ENCODE results near the gene GOLGA6C.
"Not testable (repeated sequence)": the region's sequence is repeated elsewhere in the genome, so short reads cannot be mapped to it uniquely, and the experiment has no call there.

Gene GOLGA6C

DNA sequence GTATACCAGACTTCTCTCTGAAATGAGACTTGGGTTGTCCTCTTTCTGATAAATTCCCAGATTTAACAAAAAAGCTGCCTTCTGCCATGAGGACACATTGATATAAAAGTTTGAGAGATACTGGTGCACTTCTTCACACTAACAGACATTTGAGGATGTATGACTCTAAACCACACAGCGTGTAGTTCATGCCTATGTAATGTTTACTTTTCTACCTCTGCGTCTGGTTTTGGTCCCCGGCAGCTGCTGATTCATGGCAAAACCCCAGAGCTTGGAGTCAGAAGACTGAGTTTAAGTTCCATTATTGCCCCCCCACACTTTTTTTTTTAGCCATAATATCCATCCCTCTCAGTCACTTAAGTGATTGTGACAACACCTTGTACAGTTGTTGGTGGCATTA lies 1.7 kb downstream of the GOLGA6C start:
- not testable (repeated sequence) for DNase-seq

- DNase-seq: not testable (repeated sequence)
Observed at GRCh38 chr15:75273751-75274359, 15.7 kb downstream of the GOLGA6C start.

GRCh38 chr15:75274509-75275107 lies 16.5 kb downstream of the GOLGA6C start:
- DNase-seq: peak; percentile 37

DNA sequence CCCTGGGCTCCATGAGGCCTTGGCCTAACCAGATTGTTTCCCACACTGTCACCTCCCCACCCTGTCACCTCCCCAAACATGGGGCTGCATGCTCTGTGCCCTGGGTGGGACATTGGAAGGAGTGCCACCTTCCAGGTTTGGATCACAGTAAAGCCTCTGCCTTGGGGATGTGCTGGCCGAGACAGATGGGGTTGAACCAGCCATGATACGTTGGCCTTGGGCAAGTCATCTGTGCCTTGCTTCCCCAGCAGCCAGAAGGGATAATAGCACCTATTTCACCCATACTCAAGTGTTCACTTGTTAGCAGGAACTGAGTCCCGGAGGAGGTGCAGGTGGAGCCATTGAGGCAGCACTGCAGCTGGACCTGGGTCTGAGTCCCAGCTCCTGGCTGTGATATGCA lies 17.5 kb downstream of the GOLGA6C start:
- not testable (repeated sequence) for DNase-seq

DNA sequence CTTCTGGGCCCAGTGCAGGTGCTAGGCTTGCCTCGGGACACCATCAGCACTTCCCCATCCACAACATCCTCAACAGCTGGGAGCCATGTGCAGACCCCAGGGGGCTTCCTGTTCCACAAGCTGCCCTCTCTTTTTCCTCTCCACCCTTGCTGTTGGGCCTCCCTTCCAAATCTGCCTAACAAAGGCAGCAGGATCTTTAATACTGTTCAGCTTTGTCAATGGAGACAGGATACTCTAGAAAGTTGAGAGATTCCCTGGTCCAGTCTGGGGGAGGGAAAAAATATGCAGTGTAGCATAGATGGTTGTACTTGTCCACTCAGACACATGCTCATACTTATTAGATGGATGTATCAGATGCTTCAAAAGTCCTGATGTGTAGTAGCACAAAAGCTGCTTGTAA lies 20.4 kb downstream of the GOLGA6C start:
- peak; percentile 15 for DNase-seq

GRCh38 chr15:75282572-75282971 lies 24.4 kb downstream of the GOLGA6C start, which contains the start of gene GOLGA6D:
TSS of gene GOLGA6D (plus strand) at chr15:75282835. CDS start at chr15:75282876, 41 bp downstream.
- not testable (repeated sequence) for DNase-seq

- DNase-seq: not testable (repeated sequence)
Observed at GRCh38 chr15:75284152-75284551, 26.0 kb downstream of the GOLGA6C start.

- DNase-seq: not testable (repeated sequence)
Observed at GRCh38 chr15:75293660-75294059, 35.5 kb downstream of the GOLGA6C start.

GRCh38 chr15:75298541-75299310 lies 40.6 kb downstream of the GOLGA6C start:
- DNase-seq: not testable (repeated sequence)

- not testable (repeated sequence) for DNase-seq
Observed at GRCh38 chr15:75299311-75299688, 41.2 kb downstream of the GOLGA6C start.

DNA sequence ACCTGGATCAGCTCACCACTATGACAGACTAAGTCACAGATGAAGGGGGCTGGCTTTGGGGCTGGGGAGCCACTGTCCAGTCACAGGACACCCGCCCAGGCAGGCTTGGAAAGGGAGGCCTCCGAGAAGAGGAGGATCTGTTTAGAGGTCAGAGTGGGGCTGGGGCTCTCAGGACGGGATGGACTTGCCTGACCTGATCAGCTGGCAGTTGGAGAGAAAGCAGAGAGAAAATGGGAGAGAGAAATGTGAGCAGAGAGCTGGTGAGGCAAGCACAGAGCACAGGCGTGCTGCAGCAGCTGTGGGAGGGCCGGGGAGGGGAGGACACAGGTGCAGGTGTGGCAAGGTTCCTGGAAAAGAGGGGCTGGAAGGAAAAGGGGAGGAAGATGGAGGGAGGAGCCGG lies 41.9 kb downstream of the GOLGA6C start:
- DNase-seq: not testable (repeated sequence)

DNA sequence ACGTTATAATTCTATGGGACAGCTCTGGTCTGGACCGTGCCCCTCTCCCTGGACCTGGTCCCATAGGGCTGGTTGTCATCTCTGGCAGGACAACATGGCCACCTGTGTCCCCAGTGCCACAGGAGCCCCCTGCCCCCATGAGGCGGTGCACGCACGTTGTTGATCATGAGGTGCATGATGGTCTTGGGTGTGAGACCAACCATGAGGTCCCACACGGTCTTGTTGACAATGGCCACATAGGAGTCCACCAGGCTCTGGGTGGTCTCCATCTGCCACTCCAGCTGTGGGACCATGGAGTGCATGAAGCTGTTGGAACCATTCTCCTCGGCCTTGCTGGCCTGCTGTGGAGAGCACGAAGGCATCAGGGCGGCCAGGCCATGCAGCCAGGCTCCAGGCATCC lies 44.2 kb downstream of the GOLGA6C start:
- DNase-seq: no peak

DNA sequence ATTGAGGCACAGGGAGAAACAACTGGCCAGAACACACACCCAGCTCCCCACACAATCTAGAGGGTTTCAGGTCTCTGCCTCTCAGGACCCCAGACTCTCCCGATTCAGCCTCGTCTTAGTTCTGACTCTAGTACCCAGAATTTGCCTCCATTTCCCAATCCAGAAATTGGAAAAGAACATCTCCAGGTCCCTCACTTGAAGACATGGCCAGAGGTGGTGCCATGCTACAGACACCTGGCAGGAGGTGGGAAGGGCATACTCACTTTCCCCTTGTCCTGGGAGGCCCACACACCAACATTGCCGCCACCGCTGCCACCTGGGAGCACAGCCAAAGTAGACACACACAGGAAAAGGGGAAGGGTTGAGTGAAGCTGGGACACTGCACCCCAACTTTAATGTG lies 44.6 kb downstream of the GOLGA6C start:
- DNase-seq: not testable (repeated sequence)

DNA sequence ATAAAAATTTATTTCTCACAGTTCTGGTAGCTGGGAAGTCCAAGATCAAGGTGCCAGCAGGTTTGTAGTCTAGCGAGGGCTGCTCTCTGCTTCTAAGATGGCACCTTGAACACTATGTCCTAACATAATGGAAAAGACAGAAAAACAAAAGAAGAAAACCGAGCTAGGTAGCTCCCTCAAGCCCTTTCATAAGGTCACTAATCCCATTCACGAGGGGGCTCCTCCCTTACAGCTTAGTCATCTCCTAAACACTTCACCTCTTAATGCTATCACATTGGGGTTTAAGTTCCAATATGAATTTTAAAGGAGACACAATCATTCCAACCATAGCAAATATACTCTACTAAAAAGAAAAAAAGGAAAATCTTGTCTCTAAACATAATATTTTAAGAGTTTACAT lies 48.1 kb downstream of the GOLGA6C start:
- no peak for DNase-seq

- DNase-seq: no peak
Observed at GRCh38 chr15:75307778-75308390, 49.8 kb downstream of the GOLGA6C start.

- no peak for DNase-seq
Observed at GRCh38 chr15:75309711-75310110, 51.6 kb downstream of the GOLGA6C start.

- not testable (repeated sequence) for DNase-seq
Observed at GRCh38 chr15:75312548-75312947, 54.4 kb downstream of the GOLGA6C start.

DNA sequence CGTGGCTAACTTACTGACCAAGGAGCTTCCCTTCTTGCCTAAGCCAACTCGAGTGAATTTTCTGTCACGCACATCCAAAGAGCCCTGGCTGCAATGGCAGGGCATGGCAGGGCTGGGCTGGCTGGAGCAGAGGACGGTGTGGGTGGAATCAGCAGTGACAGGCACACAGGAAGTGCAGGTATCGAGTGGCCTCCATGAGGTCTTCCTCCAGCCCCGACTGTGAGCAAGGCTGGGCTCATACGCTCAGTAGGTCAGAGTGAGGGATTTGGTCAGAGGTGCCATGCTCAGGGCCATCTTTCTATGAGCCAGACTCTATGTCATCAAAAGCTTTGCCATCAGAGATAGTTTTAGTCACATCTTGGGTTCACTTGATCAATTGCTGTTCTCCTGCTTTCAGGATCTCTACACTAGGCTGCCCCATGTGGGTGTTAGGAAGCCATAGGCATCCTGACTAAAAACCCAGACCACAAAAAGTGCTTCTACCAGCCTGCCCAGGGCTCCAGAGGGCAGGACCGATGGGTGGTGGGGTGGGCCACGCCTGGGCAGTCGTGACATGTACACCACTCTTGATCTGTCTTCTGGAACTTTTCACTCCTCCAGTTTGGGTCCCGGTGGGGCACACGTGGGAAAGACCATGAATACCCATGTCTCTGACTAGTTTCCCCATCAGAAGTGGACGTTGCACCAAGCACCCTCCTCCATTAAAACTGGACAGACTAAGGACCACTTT lies 55.1 kb downstream of the GOLGA6C start:
- DNase-seq: no peak

GRCh38 chr15:75314552-75315290 lies 56.6 kb downstream of the GOLGA6C start:
- DNase-seq: no peak

DNA sequence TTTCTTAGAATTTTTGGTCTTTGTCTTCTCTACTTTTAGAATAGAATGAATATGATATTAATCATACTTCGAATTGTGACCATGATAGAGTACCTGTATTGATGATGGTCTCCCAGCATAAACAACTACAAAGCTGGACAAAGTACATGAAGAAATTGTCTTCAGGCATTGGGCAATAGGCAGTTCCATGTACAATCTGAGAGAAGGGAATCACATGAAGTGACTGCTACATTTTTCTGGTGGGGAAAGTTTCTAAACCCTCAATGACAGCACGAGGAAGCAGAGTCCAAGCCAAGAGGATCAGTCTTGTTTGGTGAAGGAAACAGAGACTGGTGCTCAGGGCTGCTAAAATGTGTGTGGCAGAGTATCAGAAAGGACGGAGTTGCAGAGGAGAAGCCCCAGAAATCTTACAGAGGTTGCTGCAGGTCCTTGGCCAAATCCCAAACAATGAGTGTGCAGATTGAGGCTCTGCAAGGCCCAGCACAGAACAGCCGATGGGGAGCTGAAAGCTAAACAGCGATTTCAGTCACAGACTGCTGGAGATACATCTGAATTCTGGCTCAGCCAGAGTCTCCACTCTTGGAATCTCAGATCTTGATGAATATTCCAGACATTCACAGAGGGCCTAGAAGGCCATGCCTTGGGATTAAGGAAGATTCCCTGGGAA lies 61.2 kb downstream of the GOLGA6C start:
- not testable (repeated sequence) for DNase-seq

Measured in right forelimb (tissue), 1 donor.